Endothelial cell of umbilical vein (primary cell): ENCODE measurements around the gene POR. TPM values are rescaled to one million over a fixed set of nuclear protein-coding genes. Genes with fewer than 3 reads are reported as not detected.

Source experiments
- BruUV-seq: library from RNA; stranded (reverse); fragments of 400-500 nt; replicated peaks from 2 replicates; lab custom pipeline; 2021; lab: Mats Ljungman, UMichigan
- CTCF ChIA-PET: fragments of 300-600, 350-600 bp; sonication (Branson Sonifier 250); formaldehyde crosslinking; loops from one replicate; lab custom pipeline; 2021; ENCODE audit warnings: antibody characterized with exemption, inconsistent platforms; lab: Charles Lee
- POLR2A ChIA-PET: fragments of 300-600, 350-600 bp; sonication (Branson Sonifier 250); formaldehyde crosslinking; loops from one replicate; lab custom pipeline; 2021; ENCODE audit warnings: antibody characterized with exemption, inconsistent platforms; lab: Charles Lee
- DNase-seq: peaks from one replicate; pipeline ENCODE4 v3.0.0-alpha.2; 2011; ENCODE audit warnings: low read depth, low spot score
- FAIRE-seq: peaks from 2 replicates; lab custom pipeline; 2011; peaks lifted over from hg19 to GRCh38; lab: Jason Lieb, UNC
- H2AFZ ChIP-seq: 2 replicates; pipeline ENCODE4 v1.6.0; 2012; ENCODE audit warnings: low read depth, low read length, control low read depth, inconsistent platforms
- H3K27ac ChIP-seq: 2 replicates; pipeline ENCODE4 v1.5.1; 2011; ENCODE audit warnings: low read depth, mild to moderate bottlenecking, control low read depth, low read length, moderate library complexity; ENCODE audit not compliant: insufficient read depth
- H3K27me3 ChIP-seq, 2 experiments: 2 replicates each; pipeline versions ENCODE4 v1.6.0 to v1.6.1; 2011; ENCODE audit warnings: low read length in 2 of 2, mixed read lengths in 1 of 2; ENCODE audit not compliant: control insufficient read depth in 2 of 2, insufficient read depth in 2 of 2
- H3K36me3 ChIP-seq, 2 experiments: 2 replicates in 1 of 2; 3 replicates in 1 of 2; pipeline ENCODE4 v1.5.1; 2011; ENCODE audit warnings: low read length in 2 of 2, mild to moderate bottlenecking in 1 of 2, moderate library complexity in 1 of 2; ENCODE audit not compliant: control insufficient read depth in 2 of 2, insufficient read depth in 2 of 2; ENCODE audit errors: extremely low read depth in 1 of 2
- H3K4me1 ChIP-seq: 3 replicates; pipeline ENCODE4 v1.5.1; 2011; ENCODE audit warnings: mild to moderate bottlenecking, low read length; ENCODE audit not compliant: control insufficient read depth, insufficient read depth; ENCODE audit errors: extremely low read depth
- H3K4me2 ChIP-seq: 2 replicates; pipeline ENCODE4 v1.6.1; 2011; ENCODE audit warnings: low read length, control low read depth, mixed read lengths; ENCODE audit not compliant: insufficient read depth
- H3K4me3 ChIP-seq, 3 experiments: fragments of 200-600 bp in 1 of 3; sonication (generic), shearing (Covaris generic) in 1 of 3; replicated peaks in 1 of 3; 2 replicates each; pipeline ENCODE4 v1.5.1; 2011 to 2016; ENCODE audit warnings: control low read depth in 3 of 3, low read length in 3 of 3, mild to moderate bottlenecking in 2 of 3, inconsistent platforms in 1 of 3, low read depth in 1 of 3, moderate library complexity in 1 of 3; ENCODE audit not compliant: insufficient read depth in 1 of 3
- H3K79me2 ChIP-seq: 2 replicates; pipeline ENCODE4 v1.6.0; 2012; ENCODE audit warnings: low read length, inconsistent platforms; ENCODE audit not compliant: control insufficient read depth, insufficient read depth
- H3K9ac ChIP-seq: replicated peaks from 2 replicates; pipeline ENCODE3; 2011; ENCODE audit warnings: low read length, control low read depth; ENCODE audit not compliant: insufficient read depth; ENCODE audit errors: extremely low read depth
- H3K9me1 ChIP-seq: replicated peaks from 3 replicates; pipeline ENCODE4 v1.6.0; 2011; ENCODE audit warnings: mild to moderate bottlenecking, low read length; ENCODE audit not compliant: control insufficient read depth, insufficient read depth; ENCODE audit errors: extremely low read depth
- H3K9me3 ChIP-seq: replicated peaks from 2 replicates; pipeline ENCODE4 v1.5.1; 2012; ENCODE audit warnings: low read length, inconsistent platforms; ENCODE audit not compliant: control insufficient read depth, insufficient read depth
- H4K20me1 ChIP-seq: replicated peaks from 2 replicates; pipeline ENCODE3; 2011; ENCODE audit warnings: mild to moderate bottlenecking, low read length; ENCODE audit not compliant: control insufficient read depth, insufficient read depth; ENCODE audit errors: extremely low read depth
- EZH2 ChIP-seq: IDR thresholded peaks from 2 replicates; pipeline ENCODE4 v1.6.1; 2012; ENCODE audit warnings: borderline replicate concordance, low read depth, mild to moderate bottlenecking, moderate library complexity, low read length, inconsistent platforms; ENCODE audit not compliant: severe bottlenecking
- FOS ChIP-seq: IDR thresholded peaks from 2 replicates; pipeline ENCODE4 v1.6.1; 2011; ENCODE audit warnings: mild to moderate bottlenecking, low read length, moderate library complexity, borderline replicate concordance; ENCODE audit not compliant: insufficient read depth
- GATA2 ChIP-seq: IDR thresholded peaks from 2 replicates; pipeline ENCODE4 v1.7.0; 2011; ENCODE audit warnings: low read depth, mild to moderate bottlenecking, moderate library complexity, mixed read lengths, low read length; ENCODE audit not compliant: insufficient read length, insufficient read depth
- JUN ChIP-seq: IDR thresholded peaks from 2 replicates; pipeline ENCODE4 v1.6.1; 2011; ENCODE audit warnings: borderline replicate concordance, low read depth; ENCODE audit not compliant: insufficient read length, insufficient read depth
- MYC ChIP-seq: IDR thresholded peaks from one replicate; pipeline ENCODE4 v1.6.1; 2011; ENCODE audit warnings: mild to moderate bottlenecking, low read depth, low read length
- POLR2A ChIP-seq: IDR thresholded peaks from 2 replicates; pipeline ENCODE4 v1.6.1; 2012; ENCODE audit warnings: low read depth, mild to moderate bottlenecking, control low read depth, low read length
- POLR2AphosphoS5 ChIP-seq: IDR thresholded peaks from 2 replicates; pipeline ENCODE4 v1.6.1; 2012; ENCODE audit warnings: low read depth, mild to moderate bottlenecking, control low read depth, low read length, moderate library complexity; ENCODE audit not compliant: insufficient read depth
- dilution Hi-C: fragments of 300-500 bp; cut with MboI; formaldehyde crosslinking; loops from one replicate; pipeline ENCODE4 v1.15.0; 2019; ENCODE audit warnings: low sequenced_read_pairs; ENCODE audit not compliant: extremely low pct_ligation_motif_present
- intact Hi-C: fragments of 100-400 bp; cut with micrococcal nuclease; formaldehyde crosslinking; loops from one replicate; pipeline ENCODE4 v1.10.0; 2022
- polyA plus RNA-seq, 4 experiments: library from polyadenylated mRNA; depleted of rRNA in 3 of 4; stranded (reverse) in 3 of 4; unstranded in 1 of 4; fragments of >200 nt; gene quantifications; 2 replicates each; pipeline versions ENCODE4 v1.2.1 to v1.2.3, GENCODE V29; 2011 to 2012; ENCODE audit warnings: missing spikeins in 1 of 4
- total RNA-seq: library from RNA; stranded (reverse); gene quantifications from 2 replicates; pipeline ENCODE4 v1.2.3, GENCODE V29; 2021
- TF ChIP-seq, protein P1 (sequence below), 2 donors: IDR thresholded peaks; 1 replicate in 1 of 2; 2 replicates in 1 of 2; pipeline ENCODE4 v1.5.1; 2011; ENCODE audit warnings: low read length in 2 of 2, mild to moderate bottlenecking in 2 of 2, moderate library complexity in 2 of 2, control low read depth in 1 of 2, inconsistent platforms in 1 of 2, low read depth in 1 of 2; ENCODE audit not compliant: insufficient read depth in 1 of 2; ENCODE audit errors: extremely low read depth in 1 of 2
- TF ChIP-seq, protein P2 (sequence below): IDR thresholded peaks from 2 replicates; pipeline ENCODE4 v1.6.1; 2011; ENCODE audit not compliant: insufficient read depth, insufficient read length

The POR gene
- total and polyA plus RNA-seq, 2 donors (not counting 3 experiments of a cell fraction or from before 2014, with no cell fraction given), result 59.5 to 73.6 TPM

GRCh38 chr7:75900617-75901315, 14.2 kb upstream of the POR start:
- TF ChIP-seq JUN, result no peak
- TF ChIP-seq MYC, result no peak
- TF ChIP-seq POLR2A, result no peak
- TF ChIP-seq POLR2AphosphoS5, result no peak
- TF ChIP-seq FOS, result no peak
- TF ChIP-seq EZH2, result no peak
- TF ChIP-seq, protein P1, sequence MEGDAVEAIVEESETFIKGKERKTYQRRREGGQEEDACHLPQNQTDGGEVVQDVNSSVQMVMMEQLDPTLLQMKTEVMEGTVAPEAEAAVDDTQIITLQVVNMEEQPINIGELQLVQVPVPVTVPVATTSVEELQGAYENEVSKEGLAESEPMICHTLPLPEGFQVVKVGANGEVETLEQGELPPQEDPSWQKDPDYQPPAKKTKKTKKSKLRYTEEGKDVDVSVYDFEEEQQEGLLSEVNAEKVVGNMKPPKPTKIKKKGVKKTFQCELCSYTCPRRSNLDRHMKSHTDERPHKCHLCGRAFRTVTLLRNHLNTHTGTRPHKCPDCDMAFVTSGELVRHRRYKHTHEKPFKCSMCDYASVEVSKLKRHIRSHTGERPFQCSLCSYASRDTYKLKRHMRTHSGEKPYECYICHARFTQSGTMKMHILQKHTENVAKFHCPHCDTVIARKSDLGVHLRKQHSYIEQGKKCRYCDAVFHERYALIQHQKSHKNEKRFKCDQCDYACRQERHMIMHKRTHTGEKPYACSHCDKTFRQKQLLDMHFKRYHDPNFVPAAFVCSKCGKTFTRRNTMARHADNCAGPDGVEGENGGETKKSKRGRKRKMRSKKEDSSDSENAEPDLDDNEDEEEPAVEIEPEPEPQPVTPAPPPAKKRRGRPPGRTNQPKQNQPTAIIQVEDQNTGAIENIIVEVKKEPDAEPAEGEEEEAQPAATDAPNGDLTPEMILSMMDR (IDR thresholded peaks at IDR 0.05; ENCODE audit: extremely low read depth in 1 of 2, insufficient read depth in 1 of 2, low read depth in 1 of 2, low read length in 2 of 2), result no peak
- TF ChIP-seq GATA2, result no peak
- TF ChIP-seq, protein P2, sequence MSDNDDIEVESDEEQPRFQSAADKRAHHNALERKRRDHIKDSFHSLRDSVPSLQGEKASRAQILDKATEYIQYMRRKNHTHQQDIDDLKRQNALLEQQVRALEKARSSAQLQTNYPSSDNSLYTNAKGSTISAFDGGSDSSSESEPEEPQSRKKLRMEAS, result no peak
- DNase-seq (no peak), FAIRE-seq (no peak)
- H3K36me3 ChIP-seq, result no peaks in the 10 kb centered on the region
- no TSS peak for BruUV-seq
- H3K9ac ChIP-seq, result no peak overlapping the region
- ChIA-PET POLR2A (interaction anchor here (0.7 kb wide), 1 partner anchor 15 kb away, joined by 5 read pairs; no protein-coding TSS in a partner anchor), CTCF (interaction anchor here (1.0 to 1.1 kb wide), 2 partner anchors 22 to 119 kb away, joined by 3 to 4 read pairs; partner anchors contain the start of gene RHBDD2)
- H3K27me3 ChIP-seq, result no peaks in the 10 kb centered on the region
- H3K4me3 ChIP-seq, result no peak overlapping the region
- no peak overlapping the region for H2AFZ ChIP-seq
- no peaks in the 10 kb centered on the region for H3K4me1 ChIP-seq
- H3K9me1 ChIP-seq, result no peaks in the 10 kb centered on the region
- H3K4me2 ChIP-seq, result no peak overlapping the region
- dilution Hi-C loops (no loop called here), intact Hi-C loops (no loop called here)
- H4K20me1 ChIP-seq, result no peaks in the 10 kb centered on the region
- no peaks in the 10 kb centered on the region for H3K79me2 ChIP-seq
- H3K9me3 ChIP-seq, result no peaks in the 10 kb centered on the region
- H3K27ac ChIP-seq, result no peak overlapping the region
